Neural progenitor cell (in vitro differentiated cells): Measurements from ENCODE around the gene TSHZ1.

Experiments
- CTCF ChIP-seq: fragments of 200-600 bp; sonication (generic); IDR thresholded peaks from 2 replicates; pipeline ENCODE4 v1.5.1; 2017; ENCODE audit warnings: antibody characterized with exemption, mild to moderate bottlenecking
- EZH2 ChIP-seq: fragments of 200-600 bp; sonication (generic); IDR thresholded peaks from 2 replicates; pipeline ENCODE4 v1.6.1; 2017; ENCODE audit warnings: antibody characterized with exemption, mild to moderate bottlenecking, moderate library complexity

- TF ChIP-seq CTCF (no peak), EZH2 (no peak)
Observed at GRCh38 chr18:75283731-75284130, 73.1 kb downstream of the TSHZ1 start.
